WTC11 (cell line): ENCODE measurements around the gene SLC13A4.

Experiments used
- ATF1 ChIP-seq: sonication (generic); formaldehyde crosslinking; IDR thresholded peaks from 2 replicates; pipeline ENCODE4 v1.8.1; 2023; ENCODE audit warnings: mild to moderate bottlenecking, moderate library complexity, missing genetic modification reagents
- ATF2 ChIP-seq: sonication (generic); formaldehyde crosslinking; IDR thresholded peaks from 2 replicates; pipeline ENCODE4 v1.8.1; 2022; ENCODE audit warnings: low read depth, missing genetic modification reagents, borderline replicate concordance
- ATF3 ChIP-seq: sonication (generic); formaldehyde crosslinking; conservative IDR thresholded peaks from 2 replicates; pipeline ENCODE4 v1.8.1; 2022; ENCODE audit warnings: mild to moderate bottlenecking, missing genetic modification reagents
- CBFB ChIP-seq: sonication (generic); formaldehyde crosslinking; IDR thresholded peaks from 2 replicates; pipeline ENCODE4 v1.8.1; 2022; ENCODE audit warnings: mild to moderate bottlenecking, low read depth, missing genetic modification reagents
- NFE2L1 ChIP-seq: sonication (generic); formaldehyde crosslinking; IDR thresholded peaks from 2 replicates; pipeline ENCODE4 v1.8.1; 2023; ENCODE audit warnings: missing genetic modification reagents
- NR3C1 ChIP-seq: sonication (generic); formaldehyde crosslinking; conservative IDR thresholded peaks from 2 replicates; pipeline ENCODE4 v1.8.1; 2023; ENCODE audit warnings: low read depth, mild to moderate bottlenecking, missing genetic modification reagents
- PREB ChIP-seq: sonication (generic); formaldehyde crosslinking; IDR thresholded peaks from 2 replicates; pipeline ENCODE4 v1.8.1; 2022; ENCODE audit warnings: mild to moderate bottlenecking, missing genetic modification reagents, moderate library complexity, borderline replicate concordance
- ZNF121 ChIP-seq: sonication (generic); formaldehyde crosslinking; IDR thresholded peaks from 2 replicates; pipeline ENCODE4 v1.8.0; 2023; ENCODE audit warnings: missing genetic modification reagents
- ZNF232 ChIP-seq: sonication (generic); formaldehyde crosslinking; IDR thresholded peaks from 2 replicates; pipeline ENCODE4 v1.8.0; 2022; ENCODE audit warnings: mild to moderate bottlenecking, missing genetic modification reagents
- ZNF281 ChIP-seq: sonication (generic); formaldehyde crosslinking; IDR thresholded peaks from 2 replicates; pipeline ENCODE4 v1.8.0; 2023; ENCODE audit warnings: mild to moderate bottlenecking, missing genetic modification reagents
- TF ChIP-seq, protein P1 (sequence below): fragments of 200-600 bp; IDR thresholded peaks from 2 replicates; pipeline ENCODE4 v1.8.0; 2022; ENCODE audit warnings: antibody characterized with exemption
- TF ChIP-seq, protein P2 (sequence below): sonication (generic); formaldehyde crosslinking; IDR thresholded peaks from 2 replicates; pipeline ENCODE4 v1.8.1; 2023; ENCODE audit warnings: mild to moderate bottlenecking, missing genetic modification reagents, borderline replicate concordance
- TF ChIP-seq, protein P3 (sequence below): sonication (generic); formaldehyde crosslinking; IDR thresholded peaks from 2 replicates; pipeline ENCODE4 v1.8.1; 2023; ENCODE audit warnings: mild to moderate bottlenecking, missing genetic modification reagents, moderate library complexity
- TF ChIP-seq, protein P4 (sequence below): fragments of 250-450 bp; sonication (Bioruptor Pico); IDR thresholded peaks from 2 replicates; pipeline ENCODE4 v1.9.0; 2021; ENCODE audit warnings: mild to moderate bottlenecking

GRCh38 chr7:135733603-135734342 lies 5.8 kb upstream of the SLC13A4 start:
- TF ChIP-seq, protein P1, sequence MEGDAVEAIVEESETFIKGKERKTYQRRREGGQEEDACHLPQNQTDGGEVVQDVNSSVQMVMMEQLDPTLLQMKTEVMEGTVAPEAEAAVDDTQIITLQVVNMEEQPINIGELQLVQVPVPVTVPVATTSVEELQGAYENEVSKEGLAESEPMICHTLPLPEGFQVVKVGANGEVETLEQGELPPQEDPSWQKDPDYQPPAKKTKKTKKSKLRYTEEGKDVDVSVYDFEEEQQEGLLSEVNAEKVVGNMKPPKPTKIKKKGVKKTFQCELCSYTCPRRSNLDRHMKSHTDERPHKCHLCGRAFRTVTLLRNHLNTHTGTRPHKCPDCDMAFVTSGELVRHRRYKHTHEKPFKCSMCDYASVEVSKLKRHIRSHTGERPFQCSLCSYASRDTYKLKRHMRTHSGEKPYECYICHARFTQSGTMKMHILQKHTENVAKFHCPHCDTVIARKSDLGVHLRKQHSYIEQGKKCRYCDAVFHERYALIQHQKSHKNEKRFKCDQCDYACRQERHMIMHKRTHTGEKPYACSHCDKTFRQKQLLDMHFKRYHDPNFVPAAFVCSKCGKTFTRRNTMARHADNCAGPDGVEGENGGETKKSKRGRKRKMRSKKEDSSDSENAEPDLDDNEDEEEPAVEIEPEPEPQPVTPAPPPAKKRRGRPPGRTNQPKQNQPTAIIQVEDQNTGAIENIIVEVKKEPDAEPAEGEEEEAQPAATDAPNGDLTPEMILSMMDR: no peak
- no peak for TF ChIP-seq ZNF121 (CRISPR knock-in tag)
- no peak for TF ChIP-seq PREB (CRISPR knock-in tag)
- TF ChIP-seq ZNF232 (CRISPR knock-in tag): no peak
- no peak for TF ChIP-seq ATF2
- TF ChIP-seq, protein P2, sequence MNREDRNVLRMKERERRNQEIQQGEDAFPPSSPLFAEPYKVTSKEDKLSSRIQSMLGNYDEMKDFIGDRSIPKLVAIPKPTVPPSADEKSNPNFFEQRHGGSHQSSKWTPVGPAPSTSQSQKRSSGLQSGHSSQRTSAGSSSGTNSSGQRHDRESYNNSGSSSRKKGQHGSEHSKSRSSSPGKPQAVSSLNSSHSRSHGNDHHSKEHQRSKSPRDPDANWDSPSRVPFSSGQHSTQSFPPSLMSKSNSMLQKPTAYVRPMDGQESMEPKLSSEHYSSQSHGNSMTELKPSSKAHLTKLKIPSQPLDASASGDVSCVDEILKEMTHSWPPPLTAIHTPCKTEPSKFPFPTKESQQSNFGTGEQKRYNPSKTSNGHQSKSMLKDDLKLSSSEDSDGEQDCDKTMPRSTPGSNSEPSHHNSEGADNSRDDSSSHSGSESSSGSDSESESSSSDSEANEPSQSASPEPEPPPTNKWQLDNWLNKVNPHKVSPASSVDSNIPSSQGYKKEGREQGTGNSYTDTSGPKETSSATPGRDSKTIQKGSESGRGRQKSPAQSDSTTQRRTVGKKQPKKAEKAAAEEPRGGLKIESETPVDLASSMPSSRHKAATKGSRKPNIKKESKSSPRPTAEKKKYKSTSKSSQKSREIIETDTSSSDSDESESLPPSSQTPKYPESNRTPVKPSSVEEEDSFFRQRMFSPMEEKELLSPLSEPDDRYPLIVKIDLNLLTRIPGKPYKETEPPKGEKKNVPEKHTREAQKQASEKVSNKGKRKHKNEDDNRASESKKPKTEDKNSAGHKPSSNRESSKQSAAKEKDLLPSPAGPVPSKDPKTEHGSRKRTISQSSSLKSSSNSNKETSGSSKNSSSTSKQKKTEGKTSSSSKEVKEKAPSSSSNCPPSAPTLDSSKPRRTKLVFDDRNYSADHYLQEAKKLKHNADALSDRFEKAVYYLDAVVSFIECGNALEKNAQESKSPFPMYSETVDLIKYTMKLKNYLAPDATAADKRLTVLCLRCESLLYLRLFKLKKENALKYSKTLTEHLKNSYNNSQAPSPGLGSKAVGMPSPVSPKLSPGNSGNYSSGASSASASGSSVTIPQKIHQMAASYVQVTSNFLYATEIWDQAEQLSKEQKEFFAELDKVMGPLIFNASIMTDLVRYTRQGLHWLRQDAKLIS (CRISPR knock-in tag): no peak
- TF ChIP-seq, protein P3, sequence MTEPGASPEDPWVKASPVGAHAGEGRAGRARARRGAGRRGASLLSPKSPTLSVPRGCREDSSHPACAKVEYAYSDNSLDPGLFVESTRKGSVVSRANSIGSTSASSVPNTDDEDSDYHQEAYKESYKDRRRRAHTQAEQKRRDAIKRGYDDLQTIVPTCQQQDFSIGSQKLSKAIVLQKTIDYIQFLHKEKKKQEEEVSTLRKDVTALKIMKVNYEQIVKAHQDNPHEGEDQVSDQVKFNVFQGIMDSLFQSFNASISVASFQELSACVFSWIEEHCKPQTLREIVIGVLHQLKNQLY (CRISPR knock-in tag): no peak
- TF ChIP-seq NFE2L1: no peak
- no peak for TF ChIP-seq ATF3 (CRISPR knock-in tag)
- TF ChIP-seq, protein P4, sequence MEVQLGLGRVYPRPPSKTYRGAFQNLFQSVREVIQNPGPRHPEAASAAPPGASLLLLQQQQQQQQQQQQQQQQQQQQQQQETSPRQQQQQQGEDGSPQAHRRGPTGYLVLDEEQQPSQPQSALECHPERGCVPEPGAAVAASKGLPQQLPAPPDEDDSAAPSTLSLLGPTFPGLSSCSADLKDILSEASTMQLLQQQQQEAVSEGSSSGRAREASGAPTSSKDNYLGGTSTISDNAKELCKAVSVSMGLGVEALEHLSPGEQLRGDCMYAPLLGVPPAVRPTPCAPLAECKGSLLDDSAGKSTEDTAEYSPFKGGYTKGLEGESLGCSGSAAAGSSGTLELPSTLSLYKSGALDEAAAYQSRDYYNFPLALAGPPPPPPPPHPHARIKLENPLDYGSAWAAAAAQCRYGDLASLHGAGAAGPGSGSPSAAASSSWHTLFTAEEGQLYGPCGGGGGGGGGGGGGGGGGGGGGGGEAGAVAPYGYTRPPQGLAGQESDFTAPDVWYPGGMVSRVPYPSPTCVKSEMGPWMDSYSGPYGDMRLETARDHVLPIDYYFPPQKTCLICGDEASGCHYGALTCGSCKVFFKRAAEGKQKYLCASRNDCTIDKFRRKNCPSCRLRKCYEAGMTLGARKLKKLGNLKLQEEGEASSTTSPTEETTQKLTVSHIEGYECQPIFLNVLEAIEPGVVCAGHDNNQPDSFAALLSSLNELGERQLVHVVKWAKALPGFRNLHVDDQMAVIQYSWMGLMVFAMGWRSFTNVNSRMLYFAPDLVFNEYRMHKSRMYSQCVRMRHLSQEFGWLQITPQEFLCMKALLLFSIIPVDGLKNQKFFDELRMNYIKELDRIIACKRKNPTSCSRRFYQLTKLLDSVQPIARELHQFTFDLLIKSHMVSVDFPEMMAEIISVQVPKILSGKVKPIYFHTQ: no peak
- TF ChIP-seq ZNF281 (CRISPR knock-in tag): no peak
- no peak for TF ChIP-seq ATF1 (CRISPR knock-in tag)
- no peak for TF ChIP-seq NR3C1
- TF ChIP-seq CBFB (CRISPR knock-in tag): no peak
